HG03108 (cell line): ENCODE measurements around the gene KLHL22.
"Not testable (repeated sequence)": the region's sequence is repeated elsewhere in the genome, so short reads cannot be mapped to it uniquely, and the experiment has no call there.

Source experiments
- ATAC-seq: cut with Tn5 transposase; IDR thresholded peaks from one replicate; pipeline ENCODE4 v1.9.1; 2021; ENCODE audit warnings: moderate library complexity; ENCODE audit not compliant: unreplicated experiment

The KLHL22 gene

DNA sequence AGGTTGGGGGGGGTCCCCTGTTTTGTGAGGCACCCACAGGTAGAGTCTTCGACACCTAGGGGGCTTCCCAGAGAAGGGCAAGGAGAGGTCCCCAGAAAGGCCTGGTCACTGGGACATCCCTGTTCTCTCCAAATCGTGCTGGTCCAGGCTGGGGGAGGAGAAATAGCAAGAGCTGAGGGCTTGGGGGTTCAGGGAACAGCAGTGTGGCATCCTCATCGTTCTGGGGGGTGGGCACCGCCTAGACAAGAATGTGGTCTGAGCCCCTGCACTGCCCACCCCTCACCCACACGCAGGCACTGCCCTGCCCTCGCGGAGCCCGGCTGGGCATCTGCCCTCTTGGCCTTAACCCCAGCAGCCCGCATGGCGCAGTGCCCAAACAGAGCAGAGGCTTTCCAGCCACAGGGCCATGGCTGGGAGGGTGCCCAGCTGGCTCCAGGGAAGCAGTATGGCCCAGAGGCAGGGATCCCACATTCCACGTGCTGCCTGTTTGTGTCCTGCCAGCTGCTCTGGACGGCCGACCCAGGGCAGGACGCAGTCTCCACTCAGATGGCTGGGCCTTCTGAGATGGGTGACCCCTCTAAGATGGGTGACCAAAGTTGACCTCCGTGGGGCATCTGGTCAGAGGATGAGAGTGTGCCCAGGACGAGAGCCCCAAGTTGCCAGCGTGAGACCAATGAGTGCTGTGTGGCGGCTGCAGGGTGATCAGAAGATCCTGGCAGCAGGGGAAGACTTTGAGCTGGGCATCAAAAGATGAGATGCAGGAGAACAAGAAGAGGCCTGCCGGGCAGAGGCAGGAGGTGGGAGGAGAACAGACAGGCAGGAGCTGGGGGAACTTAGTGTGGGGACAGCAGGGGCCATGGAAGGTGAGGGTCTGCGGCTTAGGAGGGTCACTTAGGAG is 72.3 kb downstream of the KLHL22 start:
- ATAC-seq: no peak

DNA sequence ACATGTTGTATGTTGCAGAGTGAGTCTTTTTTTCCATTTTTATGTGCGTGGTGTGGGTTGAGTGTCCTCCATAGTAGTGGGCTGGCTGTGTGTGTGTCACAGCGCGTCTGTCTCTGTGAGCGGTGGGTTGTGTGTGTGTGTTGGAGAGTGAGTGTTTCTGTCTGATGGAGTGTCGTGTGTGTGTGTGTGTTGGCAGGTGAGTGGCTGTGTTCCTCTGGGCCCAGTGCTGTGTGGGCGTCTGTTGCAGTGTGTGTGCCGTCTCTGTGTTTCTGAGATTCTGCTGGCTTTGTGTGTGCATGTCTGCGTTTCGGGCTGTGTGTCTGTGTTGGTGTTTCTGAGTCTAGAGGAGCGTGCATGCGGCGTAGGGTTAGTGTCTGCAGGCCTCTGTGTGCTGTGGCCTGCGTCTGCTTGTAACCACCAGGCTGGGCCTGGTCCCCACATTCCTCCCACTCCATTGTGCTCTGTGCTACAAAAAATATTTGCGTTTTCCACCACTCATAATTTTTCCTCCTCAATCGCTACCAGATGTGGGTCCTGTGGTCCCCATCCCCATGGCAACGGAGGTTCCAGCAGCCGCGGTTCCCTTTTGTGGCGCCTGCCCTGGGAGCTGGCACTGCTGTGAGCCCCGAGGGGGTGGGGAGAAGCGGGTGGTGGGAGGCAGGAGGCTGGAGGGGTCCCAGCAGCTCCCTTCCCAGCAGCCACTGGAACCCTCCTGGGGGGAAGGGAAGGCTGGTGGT is 73.2 kb downstream of the KLHL22 start:
- no peak for ATAC-seq

DNA sequence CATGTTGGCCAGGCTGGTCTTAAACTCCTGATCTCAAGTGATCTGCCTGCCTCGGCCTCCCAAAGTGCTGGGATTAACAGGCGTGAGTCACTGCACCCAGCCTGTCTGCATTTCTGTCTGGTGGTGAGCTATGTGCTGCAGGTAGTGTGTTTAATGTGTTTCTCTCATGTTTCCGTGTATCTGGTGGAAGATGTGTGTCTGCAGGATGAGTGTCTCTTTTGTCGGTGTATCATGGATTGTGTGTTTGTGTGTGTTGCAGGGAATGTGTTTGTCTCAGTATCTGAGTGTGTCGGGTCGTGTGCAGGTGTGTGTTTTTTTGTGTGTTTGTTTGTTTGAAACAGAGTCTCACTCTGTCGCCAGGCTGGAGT is 74.1 kb downstream of the KLHL22 start:
- ATAC-seq: no peak

DNA sequence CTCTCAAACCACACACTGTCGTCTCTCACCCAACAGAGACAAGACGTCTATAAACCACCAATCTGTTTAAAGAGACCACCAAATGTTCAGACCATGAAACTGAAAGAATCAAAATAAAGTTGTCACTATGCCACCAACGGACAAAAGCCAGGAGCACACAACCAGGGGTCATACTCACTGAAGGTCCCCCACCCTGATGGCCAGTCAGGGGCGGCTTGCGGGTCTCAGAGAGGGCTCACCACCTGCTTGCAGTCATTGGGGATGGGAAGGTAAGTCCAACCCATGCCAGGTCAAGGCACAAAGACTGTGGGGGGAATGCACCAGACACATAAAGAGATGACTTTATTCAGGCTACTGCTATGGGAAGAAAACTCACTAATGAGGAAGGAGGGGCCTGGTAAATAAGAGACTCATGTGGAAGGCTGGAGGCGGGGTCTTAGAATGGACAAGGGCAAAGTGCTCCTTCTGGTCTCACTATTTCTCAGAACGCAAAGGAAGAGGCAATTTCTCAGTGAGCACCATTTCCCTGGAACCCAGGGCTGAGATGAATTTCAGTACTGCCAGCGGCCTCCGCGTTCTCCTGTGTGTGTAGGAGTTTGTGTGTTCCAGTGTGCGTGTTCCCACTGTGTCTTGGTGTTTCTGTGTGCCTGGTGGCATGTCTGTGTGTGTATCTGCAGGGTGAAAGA is 75.3 kb downstream of the KLHL22 start:
- ATAC-seq: no peak

DNA sequence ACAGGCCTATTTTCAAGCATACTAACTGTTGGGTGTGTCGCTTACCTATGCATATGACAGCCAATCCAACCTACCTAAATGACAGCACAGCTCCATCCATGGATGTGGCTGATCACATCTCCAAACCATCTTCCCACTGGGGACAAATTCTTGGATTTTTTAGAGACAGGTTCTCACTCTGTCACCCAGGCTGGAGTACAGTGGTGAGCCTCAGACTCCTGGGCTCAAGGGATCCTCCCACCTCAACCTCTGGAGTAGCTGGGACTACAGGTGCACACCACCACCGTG is 76.0 kb downstream of the KLHL22 start:
- ATAC-seq: no peak

DNA sequence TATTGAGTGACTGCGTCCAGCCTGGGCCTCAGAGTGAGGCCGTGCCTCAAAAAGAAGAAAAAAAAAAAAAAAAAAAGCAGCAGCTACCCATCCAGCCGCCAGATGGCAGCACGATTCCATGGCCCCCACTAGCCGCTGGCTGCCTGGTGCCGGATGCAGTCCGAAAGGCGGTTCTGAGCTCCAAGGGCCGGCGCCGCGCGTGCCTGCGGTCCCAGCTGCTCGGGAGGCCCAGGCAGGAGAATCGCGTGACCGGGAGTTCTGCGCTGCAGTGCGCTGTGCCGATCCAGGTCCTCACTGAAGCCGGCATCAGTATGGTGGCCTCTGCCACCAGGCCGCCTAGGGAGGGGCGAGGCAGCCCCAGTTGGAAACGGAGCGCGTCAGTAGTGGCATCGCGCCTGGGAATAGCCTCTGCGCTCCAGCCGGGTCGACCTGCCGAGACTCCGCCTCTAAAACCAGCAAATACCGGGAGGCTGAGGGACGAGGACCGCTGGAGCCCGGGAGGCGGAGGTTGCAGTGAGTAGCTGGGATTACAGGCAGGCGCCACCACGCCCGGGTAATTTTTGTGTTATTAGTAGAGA is 77.3 kb downstream of the KLHL22 start:
- no peak for ATAC-seq

DNA sequence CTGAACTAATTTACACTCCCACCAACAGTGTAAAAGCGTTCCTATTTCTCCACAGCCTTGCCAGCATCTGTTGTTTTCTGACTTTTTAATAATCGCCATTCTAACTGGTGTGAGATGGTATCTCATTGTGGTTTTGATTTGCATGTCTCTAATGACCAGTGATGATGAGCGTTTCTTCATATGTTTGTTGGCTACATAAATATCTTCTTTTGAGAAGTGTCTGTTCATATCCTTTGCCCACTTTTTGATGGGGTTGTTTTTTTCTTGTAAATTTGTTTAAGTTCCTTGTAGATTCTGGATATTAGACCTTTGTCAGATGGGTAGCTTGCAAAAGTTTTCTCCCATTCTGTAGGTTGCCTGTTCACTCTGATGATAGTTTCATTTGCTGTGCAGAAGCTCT is 79.9 kb downstream of the KLHL22 start:
- ATAC-seq: not testable (repeated sequence)

DNA sequence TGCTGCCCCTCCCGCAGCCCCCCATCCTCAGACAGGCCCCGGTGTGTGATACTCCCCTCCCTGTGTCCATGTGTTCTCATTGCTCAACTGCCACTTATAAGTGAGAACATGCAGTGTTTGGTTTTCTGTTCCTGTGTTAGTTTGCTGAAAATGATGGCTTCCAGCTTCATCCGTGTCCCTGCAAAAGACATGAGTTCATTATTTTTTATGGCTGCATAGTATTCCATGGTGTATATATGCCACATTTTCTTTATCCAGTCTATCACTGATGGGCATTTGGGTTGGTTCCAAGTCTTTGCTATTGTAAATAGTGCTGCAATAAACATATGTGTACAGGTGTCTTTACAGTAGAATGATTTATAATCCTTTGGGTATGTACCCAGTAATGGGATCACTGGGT is 80.4 kb downstream of the KLHL22 start:
- ATAC-seq: not testable (repeated sequence)

DNA sequence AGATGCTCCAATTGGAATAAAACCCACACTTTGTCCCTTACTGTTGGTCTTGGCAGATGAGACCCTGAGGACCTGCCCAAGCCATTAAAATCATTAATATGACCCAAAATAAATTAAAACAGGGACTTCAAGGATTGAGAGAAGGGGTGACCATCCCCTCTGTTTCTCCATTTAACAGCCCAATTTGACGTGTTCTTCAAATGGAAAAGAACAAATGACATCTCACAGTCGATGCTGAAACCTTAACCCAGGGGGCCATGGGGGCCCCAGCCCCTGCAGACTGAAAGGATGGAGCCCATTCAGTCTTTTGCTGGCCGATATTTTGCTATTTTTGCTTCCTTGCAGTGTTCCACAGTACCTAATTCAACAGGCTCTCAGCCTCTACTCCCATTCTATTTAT is 81.1 kb downstream of the KLHL22 start:
- no peak for ATAC-seq

DNA sequence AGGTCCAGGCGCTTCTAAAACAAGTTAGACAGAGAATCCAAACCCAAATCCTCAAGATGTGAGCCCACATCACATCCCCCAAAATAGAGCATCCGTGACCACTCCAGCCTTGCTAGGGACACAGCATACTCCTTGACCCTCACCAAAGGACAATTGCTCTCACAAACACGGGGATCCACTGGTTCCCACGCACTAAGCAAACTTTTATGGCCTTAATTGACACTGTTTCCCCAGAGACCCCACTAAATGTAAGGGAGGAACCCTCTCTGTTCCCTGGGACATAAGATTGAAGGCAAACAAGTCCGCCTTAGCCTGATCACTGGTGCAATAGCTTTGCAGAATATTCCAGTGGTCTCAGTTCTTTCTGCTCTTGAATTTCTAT is 81.5 kb downstream of the KLHL22 start:
- no peak for ATAC-seq

DNA sequence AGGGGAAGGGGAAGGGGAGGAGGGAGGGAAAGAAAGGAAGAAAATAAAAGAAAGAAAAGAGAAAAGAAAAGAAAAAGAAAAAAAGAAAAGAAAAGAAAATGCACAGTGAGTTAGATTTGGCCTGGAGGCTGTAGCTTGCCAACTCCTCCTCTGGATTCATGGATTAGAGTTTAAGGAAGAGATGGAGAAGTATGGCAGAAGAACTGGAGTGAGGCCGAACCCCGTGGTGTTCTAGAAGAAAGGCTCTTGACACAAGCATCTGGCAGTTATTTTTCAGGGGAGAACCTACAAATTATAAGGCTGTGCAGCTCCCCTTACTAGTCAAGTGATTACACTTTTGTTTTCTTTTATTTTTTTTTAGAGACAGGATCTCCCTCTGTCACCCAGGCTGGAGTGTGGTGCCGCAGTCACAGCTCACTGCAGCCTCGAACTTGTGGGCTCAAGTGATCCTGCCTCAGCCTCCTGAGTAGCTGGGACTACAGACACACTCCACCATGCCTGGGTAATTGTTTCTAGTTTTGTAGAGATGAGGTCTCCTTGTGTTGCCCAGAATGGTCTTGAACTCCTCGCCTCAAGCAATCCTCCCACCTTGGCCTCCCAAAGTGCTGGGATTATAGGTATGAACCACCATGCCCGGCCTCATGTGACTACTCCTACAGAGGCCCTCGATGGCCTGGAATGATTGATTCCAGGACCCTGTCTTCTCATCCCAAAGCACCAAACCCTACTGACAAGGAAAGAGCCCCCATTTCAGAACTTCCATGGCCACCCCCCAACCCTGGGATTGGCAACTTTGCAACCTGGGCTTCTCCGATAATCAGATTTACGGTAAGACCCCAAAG is 82.2 kb downstream of the KLHL22 start:
- ATAC-seq: no peak

DNA sequence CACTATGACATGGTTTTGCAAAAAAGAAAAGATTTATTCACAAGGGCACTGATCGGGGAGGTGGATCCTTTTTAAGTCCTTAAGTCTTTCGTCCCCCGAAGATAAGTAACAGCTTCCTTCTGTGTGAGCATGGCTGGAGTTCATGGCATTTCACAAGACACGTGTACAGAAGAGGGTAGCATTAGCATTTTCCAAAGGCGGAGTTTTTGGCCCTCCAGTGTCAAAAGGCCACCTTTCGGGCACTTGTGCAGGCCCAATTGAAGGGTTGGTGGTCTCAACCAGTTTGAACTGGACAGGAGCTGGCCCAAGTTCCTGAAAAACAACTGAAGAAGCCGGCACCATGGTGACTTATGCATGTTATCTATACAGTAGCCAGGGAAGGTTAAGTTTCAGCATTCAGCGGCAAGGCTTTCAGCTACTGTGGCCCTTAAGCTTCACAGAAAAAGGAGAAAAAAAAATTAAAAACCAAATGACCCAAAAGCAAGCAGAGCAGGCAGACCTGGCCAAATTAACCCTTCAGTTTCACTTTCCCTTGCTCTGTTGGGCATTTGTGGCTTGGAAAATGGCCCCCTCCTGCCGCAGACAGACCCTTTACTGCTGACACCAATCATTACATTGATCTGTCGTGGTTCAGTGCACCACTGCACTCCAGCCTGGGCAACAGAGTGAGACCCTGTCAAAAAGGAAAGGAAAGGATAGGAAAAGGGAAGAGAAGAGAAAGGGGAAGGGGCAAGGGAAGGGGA is 83.0 kb downstream of the KLHL22 start:
- ATAC-seq: no peak

DNA sequence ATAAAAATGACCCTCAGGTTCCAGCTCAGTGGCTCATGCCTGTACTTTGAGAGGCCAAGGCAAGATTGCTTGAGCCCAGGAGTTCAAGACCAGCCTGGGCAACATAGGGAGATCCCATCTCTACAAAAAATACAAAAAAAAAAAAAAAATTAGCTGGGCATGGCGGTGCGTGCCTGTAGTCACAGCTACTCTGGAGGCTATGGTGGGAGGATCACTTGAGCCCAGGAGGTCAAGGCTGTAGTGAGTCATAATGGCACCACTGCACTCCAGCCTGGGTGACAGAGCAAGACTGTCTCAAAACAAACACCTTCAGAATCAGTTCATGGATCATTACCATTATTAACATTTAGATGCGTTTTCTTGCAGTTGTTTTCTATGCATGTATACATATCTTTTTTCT is 86.2 kb downstream of the KLHL22 start:
- ATAC-seq: not testable (repeated sequence)

DNA sequence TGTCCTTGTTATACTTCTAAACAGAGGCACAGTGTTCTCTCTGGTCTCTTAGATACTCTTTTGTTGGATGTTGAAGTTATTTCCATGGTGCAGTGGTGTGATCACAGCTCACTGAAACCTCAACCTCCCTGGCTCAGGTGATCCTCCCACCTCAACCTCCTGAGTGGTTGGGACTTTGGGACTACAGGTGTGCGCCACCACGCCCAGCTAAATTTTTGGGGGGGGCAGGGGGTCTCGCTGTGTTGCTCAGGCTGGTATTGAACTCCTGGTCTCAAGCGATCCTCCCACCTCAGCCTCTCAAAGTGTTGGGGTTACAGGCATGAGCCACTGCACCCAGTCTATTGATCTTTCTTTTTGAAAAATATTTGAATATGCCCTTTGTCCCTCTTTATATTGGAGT is 86.7 kb downstream of the KLHL22 start:
- no peak for ATAC-seq

DNA sequence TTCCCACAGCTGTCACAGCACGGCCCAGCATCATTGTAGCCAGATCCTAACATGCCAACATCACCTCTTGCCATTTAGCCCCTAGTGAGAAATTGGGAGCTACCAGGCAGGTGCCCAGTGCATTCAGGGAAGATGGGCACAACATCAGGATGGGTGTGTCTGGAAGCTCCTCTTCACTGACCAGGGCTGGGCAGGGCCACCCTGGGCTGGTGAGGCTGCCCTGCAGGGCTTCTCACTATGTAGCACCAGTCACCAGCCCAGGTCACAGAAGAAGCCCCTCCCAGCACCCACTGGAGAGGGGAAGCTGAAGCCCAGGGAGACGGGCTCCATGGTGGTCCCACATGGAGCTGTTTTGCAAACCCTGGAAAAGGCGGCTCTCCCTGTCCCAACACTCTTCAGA is 87.8 kb downstream of the KLHL22 start:
- no peak for ATAC-seq

DNA sequence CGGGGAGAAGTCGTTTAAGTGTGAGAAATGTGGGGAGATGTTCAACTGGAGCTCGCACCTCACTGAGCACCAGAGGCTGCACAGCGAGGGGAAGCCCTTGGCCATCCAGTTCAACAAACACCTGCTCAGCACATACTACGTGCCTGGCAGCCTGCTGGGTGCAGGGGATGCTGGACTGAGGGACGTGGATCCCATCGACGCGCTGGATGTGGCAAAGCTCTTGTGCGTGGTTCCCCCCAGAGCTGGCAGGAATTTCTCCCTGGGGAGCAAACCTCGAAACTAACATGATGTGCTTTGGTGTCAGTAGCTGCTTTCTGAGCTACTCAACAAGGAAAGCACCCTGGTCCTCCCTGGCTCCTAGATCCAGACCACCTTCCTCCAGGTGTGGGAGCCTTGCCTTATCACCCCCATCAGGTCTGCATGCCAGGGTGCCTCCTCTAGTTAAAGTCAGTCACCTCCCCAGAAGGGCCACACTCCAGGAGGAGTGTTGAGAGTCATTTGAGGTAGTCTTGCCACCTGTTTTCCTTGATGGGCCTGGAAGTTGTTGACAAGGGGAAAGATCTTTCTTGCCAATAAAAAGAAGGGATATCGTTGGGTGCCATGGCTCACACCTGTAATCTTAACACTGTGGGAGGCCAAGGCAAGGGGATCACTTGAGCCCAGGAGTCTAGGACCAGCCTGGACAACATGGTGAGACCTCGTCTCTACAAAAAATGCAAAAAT is 88.7 kb downstream of the KLHL22 start:
- no peak for ATAC-seq

DNA sequence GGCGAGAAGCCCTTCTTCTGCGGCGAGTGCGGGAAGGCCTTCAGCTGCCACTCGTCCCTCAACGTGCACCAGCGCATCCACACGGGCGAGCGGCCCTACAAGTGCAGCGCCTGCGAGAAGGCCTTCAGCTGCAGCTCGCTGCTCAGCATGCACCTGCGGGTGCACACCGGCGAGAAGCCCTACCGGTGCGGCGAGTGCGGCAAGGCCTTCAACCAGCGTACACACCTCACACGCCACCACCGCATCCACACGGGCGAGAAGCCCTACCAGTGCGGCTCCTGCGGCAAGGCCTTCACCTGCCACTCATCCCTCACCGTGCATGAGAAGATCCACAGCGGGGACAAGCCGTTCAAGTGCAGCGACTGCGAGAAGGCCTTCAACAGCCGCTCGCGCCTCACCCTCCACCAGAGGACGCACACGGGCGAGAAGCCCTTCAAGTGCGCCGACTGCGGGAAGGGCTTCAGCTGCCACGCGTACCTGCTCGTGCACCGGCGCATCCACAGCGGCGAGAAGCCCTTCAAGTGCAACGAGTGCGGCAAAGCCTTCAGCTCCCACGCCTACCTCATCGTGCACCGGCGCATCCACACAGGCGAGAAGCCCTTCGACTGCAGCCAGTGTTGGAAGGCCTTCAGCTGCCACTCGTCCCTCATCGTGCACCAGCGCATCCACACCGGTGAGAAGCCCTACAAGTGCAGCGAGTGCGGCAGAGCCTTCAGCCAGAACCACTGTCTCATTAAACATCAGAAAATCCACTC is 89.5 kb downstream of the KLHL22 start:
- ATAC-seq: no peak

DNA sequence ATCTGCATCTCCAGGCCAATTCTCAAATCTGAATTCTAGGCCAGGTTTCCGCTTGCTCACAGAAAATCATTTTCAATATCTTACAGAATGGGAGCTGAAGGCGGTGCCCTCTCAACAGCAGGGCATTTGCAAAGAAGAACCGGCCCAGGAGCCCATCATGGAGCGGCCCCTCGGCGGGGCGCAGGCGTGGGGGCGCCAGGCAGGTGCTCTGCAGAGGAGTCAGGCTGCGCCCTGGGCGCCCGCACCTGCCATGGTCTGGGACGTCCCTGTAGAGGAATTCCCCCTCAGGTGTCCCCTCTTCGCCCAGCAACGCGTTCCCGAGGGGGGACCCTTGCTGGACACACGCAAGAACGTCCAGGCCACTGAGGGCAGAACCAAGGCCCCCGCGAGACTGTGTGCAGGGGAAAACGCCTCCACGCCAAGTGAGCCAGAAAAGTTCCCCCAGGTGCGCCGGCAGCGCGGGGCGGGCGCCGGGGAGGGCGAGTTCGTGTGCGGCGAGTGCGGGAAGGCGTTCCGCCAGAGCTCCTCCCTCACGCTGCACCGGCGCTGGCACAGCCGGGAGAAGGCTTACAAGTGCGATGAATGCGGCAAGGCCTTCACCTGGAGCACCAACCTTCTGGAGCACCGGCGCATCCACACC is 90.2 kb downstream of the KLHL22 start:
- no peak for ATAC-seq
